GM19099 (cell line): ENCODE data around the gene CAMTA1.

ENCODE experiments used
- POLR2A ChIP-seq: IDR thresholded peaks from 3 replicates; pipeline ENCODE4 v1.6.1; 2011; ENCODE audit warnings: low read depth; ENCODE audit not compliant: insufficient read length; ENCODE audit errors: extremely low read depth

CAMTA1 gene

GRCh38 chr1:7507285-7508019 is 722.2 kb downstream of the CAMTA1 start:
- no peak for TF ChIP-seq POLR2A

- TF ChIP-seq POLR2A = no peak
Observed at GRCh38 chr1:7508052-7508933, 723.0 kb downstream of the CAMTA1 start.

- no peak for TF ChIP-seq POLR2A
Observed at GRCh38 chr1:7508934-7509519, 723.8 kb downstream of the CAMTA1 start.

- TF ChIP-seq POLR2A = no peak
Observed at GRCh38 chr1:7509598-7509997, 724.3 kb downstream of the CAMTA1 start.

- no peak for TF ChIP-seq POLR2A
Observed at GRCh38 chr1:7510389-7510931, 725.2 kb downstream of the CAMTA1 start.

GRCh38 chr1:7511381-7511780 is 726.1 kb downstream of the CAMTA1 start:
- no peak for TF ChIP-seq POLR2A

- no peak for TF ChIP-seq POLR2A
Observed at GRCh38 chr1:7513081-7513480, 727.8 kb downstream of the CAMTA1 start.

GRCh38 chr1:7515175-7515574 is 729.9 kb downstream of the CAMTA1 start:
- TF ChIP-seq POLR2A = no peak

- TF ChIP-seq POLR2A = no peak
Observed at GRCh38 chr1:7515904-7516303, 730.6 kb downstream of the CAMTA1 start.

- TF ChIP-seq POLR2A = no peak
Observed at GRCh38 chr1:7516341-7516740, 731.1 kb downstream of the CAMTA1 start.

- TF ChIP-seq POLR2A = no peak
Observed at GRCh38 chr1:7516929-7517328, 731.7 kb downstream of the CAMTA1 start.

- TF ChIP-seq POLR2A = no peak
Observed at GRCh38 chr1:7517611-7518330, 732.5 kb downstream of the CAMTA1 start.

- TF ChIP-seq POLR2A = no peak
Observed at GRCh38 chr1:7518411-7518810, 733.2 kb downstream of the CAMTA1 start.

GRCh38 chr1:7519181-7519860 is 734.1 kb downstream of the CAMTA1 start:
- TF ChIP-seq POLR2A = no peak
